ENCODE data around the gene GPBP1.
"Not testable (repeated sequence)": the region's sequence is repeated elsewhere in the genome, so short reads cannot be mapped to it uniquely, and the experiment has no call there.

The GPBP1 gene

GRCh38 chr5:57291894-57292293, 118.0 kb downstream of the GPBP1 start:
- no peak for DNase-seq

GRCh38 chr5:57292336-57292735, 118.5 kb downstream of the GPBP1 start:
- DNase-seq: no peak

- DNase-seq: peak; percentile 59
Observed at GRCh38 chr5:57298295-57298984, 124.6 kb downstream of the GPBP1 start.

- no peak for DNase-seq
Observed at GRCh38 chr5:57298985-57299491, 125.2 kb downstream of the GPBP1 start.

GRCh38 chr5:57299986-57300385, 126.1 kb downstream of the GPBP1 start:
- no peak for DNase-seq

GRCh38 chr5:57302164-57302563, 128.3 kb downstream of the GPBP1 start:
- DNase-seq: no peak

GRCh38 chr5:57302643-57303042, 128.8 kb downstream of the GPBP1 start:
- DNase-seq: no peak

- no peak for DNase-seq
Observed at GRCh38 chr5:57303985-57304384, 130.1 kb downstream of the GPBP1 start.

- no peak for DNase-seq
Observed at GRCh38 chr5:57304931-57305330, 131.1 kb downstream of the GPBP1 start.

- no peak for DNase-seq
Observed at GRCh38 chr5:57306359-57306758, 132.5 kb downstream of the GPBP1 start.

GRCh38 chr5:57307516-57307915, 133.7 kb downstream of the GPBP1 start:
- DNase-seq: no peak

GRCh38 chr5:57309022-57309421, 135.2 kb downstream of the GPBP1 start:
- not testable (repeated sequence) for DNase-seq

GRCh38 chr5:57311251-57311650, 137.4 kb downstream of the GPBP1 start:
- DNase-seq: no peak

GRCh38 chr5:57311921-57312735, 138.3 kb downstream of the GPBP1 start:
- DNase-seq: no peak

GRCh38 chr5:57313716-57314115, 139.9 kb downstream of the GPBP1 start:
- no peak for DNase-seq

All from NK-92 treated with Interleukin-12 subunit alpha and Interleukin-12 subunit beta, amount 100 ng/mL, for 24 hours (cell line).